ENCODE results near the gene NCAM1.

DNA sequence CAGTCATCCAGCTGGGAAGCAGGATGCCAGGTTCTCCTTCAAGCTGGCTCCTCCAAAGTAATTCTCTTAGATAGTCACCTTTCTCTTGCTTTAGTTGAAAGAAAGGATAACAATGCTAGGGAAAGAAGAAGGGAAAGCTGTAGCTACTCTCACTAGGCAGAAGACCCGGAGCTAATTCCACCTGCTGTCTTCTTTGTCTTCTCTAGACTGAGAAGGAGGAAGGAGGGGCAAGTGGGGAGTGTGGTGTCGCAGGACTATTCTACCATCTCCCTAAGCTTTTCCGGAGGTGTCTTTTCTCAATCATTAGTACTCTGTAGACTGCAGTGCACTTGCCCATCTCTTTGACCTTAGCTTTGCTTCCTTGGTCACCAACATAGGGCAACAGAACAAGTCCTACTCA is 162.8 kb downstream of the NCAM1 start:
- TF ChIP-seq, protein P1, sequence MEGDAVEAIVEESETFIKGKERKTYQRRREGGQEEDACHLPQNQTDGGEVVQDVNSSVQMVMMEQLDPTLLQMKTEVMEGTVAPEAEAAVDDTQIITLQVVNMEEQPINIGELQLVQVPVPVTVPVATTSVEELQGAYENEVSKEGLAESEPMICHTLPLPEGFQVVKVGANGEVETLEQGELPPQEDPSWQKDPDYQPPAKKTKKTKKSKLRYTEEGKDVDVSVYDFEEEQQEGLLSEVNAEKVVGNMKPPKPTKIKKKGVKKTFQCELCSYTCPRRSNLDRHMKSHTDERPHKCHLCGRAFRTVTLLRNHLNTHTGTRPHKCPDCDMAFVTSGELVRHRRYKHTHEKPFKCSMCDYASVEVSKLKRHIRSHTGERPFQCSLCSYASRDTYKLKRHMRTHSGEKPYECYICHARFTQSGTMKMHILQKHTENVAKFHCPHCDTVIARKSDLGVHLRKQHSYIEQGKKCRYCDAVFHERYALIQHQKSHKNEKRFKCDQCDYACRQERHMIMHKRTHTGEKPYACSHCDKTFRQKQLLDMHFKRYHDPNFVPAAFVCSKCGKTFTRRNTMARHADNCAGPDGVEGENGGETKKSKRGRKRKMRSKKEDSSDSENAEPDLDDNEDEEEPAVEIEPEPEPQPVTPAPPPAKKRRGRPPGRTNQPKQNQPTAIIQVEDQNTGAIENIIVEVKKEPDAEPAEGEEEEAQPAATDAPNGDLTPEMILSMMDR (conservative IDR thresholded peaks at IDR 0.05): no peak
- TF ChIP-seq EZH2 (IDR thresholded peaks at IDR 0.05; ENCODE audit: low read depth): no peak
